ENCODE results near the gene FAT4.

The FAT4 gene

DNA sequence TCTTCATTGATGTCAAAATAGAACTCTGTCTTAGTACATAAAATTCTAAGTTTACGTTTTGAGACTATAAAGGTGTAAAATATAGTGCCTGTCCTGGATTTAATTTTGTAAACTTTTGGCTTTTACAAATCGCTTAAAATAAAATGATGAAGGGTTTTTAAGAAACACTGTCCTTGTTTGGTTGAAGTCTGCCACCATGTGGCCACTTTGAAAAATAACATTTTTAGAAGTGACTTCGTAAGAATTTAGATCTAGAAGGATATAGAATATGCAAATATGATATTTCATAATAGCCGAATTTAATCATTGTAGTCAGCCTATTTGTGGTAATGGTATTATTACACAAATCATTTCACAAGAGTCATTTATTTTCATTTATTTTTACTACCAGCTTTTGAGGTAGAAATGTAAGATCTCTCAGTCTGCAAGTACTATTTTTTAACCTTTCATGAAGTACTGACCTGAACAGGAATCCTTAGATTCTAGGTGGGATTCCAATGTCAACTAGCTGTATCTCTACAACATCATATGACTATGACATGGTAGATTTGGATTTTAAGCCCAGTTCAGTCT is 31.0 kb upstream of the FAT4 start:
- Histone ChIP-seq H3K9me3 (ENCODE audit: control insufficient read depth, low read length) (no peaks in the 10 kb centered on the region), H3K27me3 (ENCODE audit: control insufficient read depth, insufficient read depth, low read length) (no peaks in the 10 kb centered on the region), H3K4me2 (ENCODE audit: low read length) (no peak overlapping the region), H3K36me3 (ENCODE audit: control insufficient read depth, insufficient read depth, low read length) (no peaks in the 10 kb centered on the region), H3K4me1 (no peaks in the 10 kb centered on the region), H3K4me3 (ENCODE audit: low read depth, low read length) (no peak overlapping the region), H2AFZ (no peak overlapping the region), H3K27ac (no peak overlapping the region), H3K9ac (no peak overlapping the region), H3K79me2 (no peaks in the 10 kb centered on the region)
- TF ChIP-seq, protein P1, sequence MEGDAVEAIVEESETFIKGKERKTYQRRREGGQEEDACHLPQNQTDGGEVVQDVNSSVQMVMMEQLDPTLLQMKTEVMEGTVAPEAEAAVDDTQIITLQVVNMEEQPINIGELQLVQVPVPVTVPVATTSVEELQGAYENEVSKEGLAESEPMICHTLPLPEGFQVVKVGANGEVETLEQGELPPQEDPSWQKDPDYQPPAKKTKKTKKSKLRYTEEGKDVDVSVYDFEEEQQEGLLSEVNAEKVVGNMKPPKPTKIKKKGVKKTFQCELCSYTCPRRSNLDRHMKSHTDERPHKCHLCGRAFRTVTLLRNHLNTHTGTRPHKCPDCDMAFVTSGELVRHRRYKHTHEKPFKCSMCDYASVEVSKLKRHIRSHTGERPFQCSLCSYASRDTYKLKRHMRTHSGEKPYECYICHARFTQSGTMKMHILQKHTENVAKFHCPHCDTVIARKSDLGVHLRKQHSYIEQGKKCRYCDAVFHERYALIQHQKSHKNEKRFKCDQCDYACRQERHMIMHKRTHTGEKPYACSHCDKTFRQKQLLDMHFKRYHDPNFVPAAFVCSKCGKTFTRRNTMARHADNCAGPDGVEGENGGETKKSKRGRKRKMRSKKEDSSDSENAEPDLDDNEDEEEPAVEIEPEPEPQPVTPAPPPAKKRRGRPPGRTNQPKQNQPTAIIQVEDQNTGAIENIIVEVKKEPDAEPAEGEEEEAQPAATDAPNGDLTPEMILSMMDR (IDR thresholded peaks at IDR 0.05): peak; percentile 37

DNA sequence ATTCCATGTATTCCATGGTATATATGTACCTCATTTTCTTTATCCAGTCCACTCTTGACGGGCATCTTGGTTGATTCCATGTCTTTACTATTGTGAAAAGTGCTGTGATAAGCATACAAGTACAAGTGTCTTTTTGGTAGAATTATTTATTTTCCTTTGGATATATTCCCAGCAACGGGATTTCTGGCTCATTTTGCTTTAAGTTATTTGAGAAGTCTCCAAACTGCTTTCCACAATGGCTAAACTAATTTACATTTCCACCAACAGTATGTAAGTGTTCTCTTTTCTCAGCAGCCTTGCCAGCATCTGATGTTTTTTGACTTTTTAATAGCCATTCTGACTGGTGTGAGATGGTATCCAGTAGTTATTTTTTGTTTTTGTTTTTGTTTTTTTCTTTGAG is 17.6 kb upstream of the FAT4 start:
- no peaks in the 10 kb centered on the region for H3K9me3 ChIP-seq (ENCODE audit: control insufficient read depth, low read length)
- H2AFZ ChIP-seq: no peak overlapping the region
- H3K9ac ChIP-seq: no peak overlapping the region
- no peak overlapping the region for H3K4me3 ChIP-seq (ENCODE audit: low read depth, low read length)
- no peaks in the 10 kb centered on the region for H3K27me3 ChIP-seq (ENCODE audit: control insufficient read depth, insufficient read depth, low read length)
- H3K4me2 ChIP-seq (ENCODE audit: low read length): no peak overlapping the region
- H3K4me1 ChIP-seq: no peaks in the 10 kb centered on the region
- H3K36me3 ChIP-seq (ENCODE audit: control insufficient read depth, insufficient read depth, low read length): no peaks in the 10 kb centered on the region
- no peaks in the 10 kb centered on the region for H3K79me2 ChIP-seq
- H3K27ac ChIP-seq: no peak overlapping the region
- TF ChIP-seq, protein P1 (IDR thresholded peaks at IDR 0.05): no peak

DNA sequence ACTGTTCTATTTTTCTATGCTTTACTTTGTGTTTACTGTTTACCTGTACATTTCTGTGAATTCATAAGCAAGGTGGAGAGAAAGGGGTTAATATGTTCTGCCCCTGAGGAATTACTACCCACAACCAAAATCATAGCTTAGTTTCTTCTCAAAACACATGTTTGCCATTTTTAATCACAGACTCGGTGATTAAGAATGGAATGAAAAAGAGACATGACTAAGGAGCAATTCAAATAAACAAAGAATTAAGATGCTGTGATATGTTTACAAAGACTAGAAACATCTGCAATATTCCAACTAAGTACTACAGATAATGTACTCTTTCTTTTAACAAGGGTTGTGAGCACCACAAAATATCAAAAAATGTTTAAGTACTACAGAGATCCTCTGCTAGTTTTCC is 11.7 kb upstream of the FAT4 start:
- no peaks in the 10 kb centered on the region for H3K9me3 ChIP-seq (ENCODE audit: control insufficient read depth, low read length)
- H3K4me1 ChIP-seq: no peaks in the 10 kb centered on the region
- no peak overlapping the region for H2AFZ ChIP-seq
- no peaks in the 10 kb centered on the region for H3K36me3 ChIP-seq (ENCODE audit: control insufficient read depth, insufficient read depth, low read length)
- H3K27ac ChIP-seq: no peak overlapping the region
- TF ChIP-seq, protein P1 (IDR thresholded peaks at IDR 0.05): no peak
- H3K4me3 ChIP-seq (ENCODE audit: low read depth, low read length): no peak overlapping the region
- no peaks in the 10 kb centered on the region for H3K27me3 ChIP-seq (ENCODE audit: control insufficient read depth, insufficient read depth, low read length)
- H3K4me2 ChIP-seq (ENCODE audit: low read length): no peak overlapping the region
- H3K79me2 ChIP-seq: no peaks in the 10 kb centered on the region
- no peak overlapping the region for H3K9ac ChIP-seq

DNA sequence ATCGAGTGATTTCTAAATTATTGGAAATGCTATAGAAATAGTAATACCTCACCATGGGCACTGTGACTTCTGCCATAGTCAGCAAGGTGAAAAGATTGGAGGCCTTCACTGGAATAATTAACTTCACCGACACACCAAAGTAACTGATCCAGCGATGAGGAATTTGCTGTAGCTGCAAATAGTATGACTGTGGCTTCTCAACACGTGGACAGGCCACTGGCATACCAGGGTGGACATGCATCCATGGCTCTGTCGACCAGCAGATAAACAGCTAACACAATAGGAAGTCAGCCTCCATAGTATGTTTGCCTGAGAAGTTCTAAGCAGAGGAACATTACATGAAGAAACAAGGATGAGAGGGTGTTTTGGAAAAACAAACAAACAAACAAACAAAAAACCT is 10.9 kb upstream of the FAT4 start:
- H3K4me2 ChIP-seq (ENCODE audit: low read length): no peak overlapping the region
- H3K4me3 ChIP-seq (ENCODE audit: low read depth, low read length): no peak overlapping the region
- no peaks in the 10 kb centered on the region for H3K36me3 ChIP-seq (ENCODE audit: control insufficient read depth, insufficient read depth, low read length)
- TF ChIP-seq, protein P1 (IDR thresholded peaks at IDR 0.05): no peak
- no peaks in the 10 kb centered on the region for H3K79me2 ChIP-seq
- no peaks in the 10 kb centered on the region for H3K4me1 ChIP-seq
- no peak overlapping the region for H2AFZ ChIP-seq
- no peak overlapping the region for H3K9ac ChIP-seq
- H3K27ac ChIP-seq: no peak overlapping the region
- H3K9me3 ChIP-seq (ENCODE audit: control insufficient read depth, low read length): no peaks in the 10 kb centered on the region
- no peaks in the 10 kb centered on the region for H3K27me3 ChIP-seq (ENCODE audit: control insufficient read depth, insufficient read depth, low read length)

DNA sequence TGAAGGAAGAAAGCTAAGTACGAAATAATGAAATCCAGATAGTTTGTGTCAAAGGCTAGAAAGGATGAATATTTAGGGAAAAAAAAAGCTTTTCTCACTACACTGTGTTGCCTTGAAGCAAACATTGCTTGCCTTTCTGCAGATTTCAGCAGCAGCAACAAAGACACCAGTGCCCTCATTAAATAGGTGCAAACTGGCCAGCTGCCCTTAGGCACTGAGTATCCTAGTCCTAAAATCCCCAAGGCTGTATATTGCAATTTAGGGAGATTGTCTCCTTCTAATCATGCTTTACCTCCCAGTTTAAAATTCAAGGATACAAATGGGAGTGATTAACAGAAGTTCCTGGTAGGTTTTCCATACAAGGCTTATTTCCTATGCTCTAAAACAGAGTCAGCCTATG is 8.6 kb upstream of the FAT4 start:
- H3K27me3 ChIP-seq (ENCODE audit: control insufficient read depth, insufficient read depth, low read length): no peaks in the 10 kb centered on the region
- no peak overlapping the region for H3K9ac ChIP-seq

More for the DNA sequence above, 8.6 kb upstream of the FAT4 start:
- Histone ChIP-seq H3K9me3 (ENCODE audit: control insufficient read depth, low read length) (no peaks in the 10 kb centered on the region), H2AFZ (no peak overlapping the region), H3K36me3 (ENCODE audit: control insufficient read depth, insufficient read depth, low read length) (no peaks in the 10 kb centered on the region), H3K4me3 (ENCODE audit: low read depth, low read length) (no peak overlapping the region), H3K4me1 (no peaks in the 10 kb centered on the region), H3K79me2 (no peaks in the 10 kb centered on the region), H3K4me2 (ENCODE audit: low read length) (no peak overlapping the region), H3K27ac (no peak overlapping the region)
- TF ChIP-seq, protein P1 (IDR thresholded peaks at IDR 0.05): no peak

Measured in parathyroid adenoma (tissue), 2 donors.